Duodenal mucosa (tissue), 2 donors: ENCODE measurements around the gene SLC2A5.

Experiments
- H3K27ac ChIP-seq: one replicate; pipeline ENCODE4 v1.7.0; 2013; ENCODE audit warnings: low read depth, low read length
- H3K27me3 ChIP-seq, 2 donors: one replicate each; pipeline ENCODE4 v1.7.0; 2013; ENCODE audit warnings: low read length in 2 of 2, control low read depth in 1 of 2; ENCODE audit not compliant: insufficient read depth in 2 of 2, control insufficient read depth in 1 of 2
- H3K36me3 ChIP-seq, 2 donors: one replicate each; pipeline ENCODE4 v1.7.0; 2013; ENCODE audit warnings: low read length in 2 of 2, control low read depth in 1 of 2; ENCODE audit not compliant: insufficient read depth in 2 of 2, control insufficient read depth in 1 of 2
- H3K4me1 ChIP-seq, 2 donors: one replicate each; pipeline ENCODE4 v1.7.0; 2013; ENCODE audit warnings: low read length in 2 of 2, control low read depth in 1 of 2; ENCODE audit not compliant: insufficient read depth in 2 of 2, control insufficient read depth in 1 of 2
- H3K4me3 ChIP-seq, 2 donors: one replicate each; pipeline ENCODE4 v1.7.0; 2013; ENCODE audit warnings: low read length in 2 of 2, low read depth in 1 of 2
- H3K9ac ChIP-seq, 2 donors: one replicate each; pipeline ENCODE4 v1.7.0; 2013; ENCODE audit warnings: low read length in 2 of 2, low read depth in 1 of 2
- H3K9me3 ChIP-seq, 2 donors: one replicate each; pipeline ENCODE4 v1.7.0; 2013; ENCODE audit warnings: low read length in 2 of 2, control low read depth in 1 of 2; ENCODE audit not compliant: control insufficient read depth in 1 of 2

SLC2A5 gene

DNA sequence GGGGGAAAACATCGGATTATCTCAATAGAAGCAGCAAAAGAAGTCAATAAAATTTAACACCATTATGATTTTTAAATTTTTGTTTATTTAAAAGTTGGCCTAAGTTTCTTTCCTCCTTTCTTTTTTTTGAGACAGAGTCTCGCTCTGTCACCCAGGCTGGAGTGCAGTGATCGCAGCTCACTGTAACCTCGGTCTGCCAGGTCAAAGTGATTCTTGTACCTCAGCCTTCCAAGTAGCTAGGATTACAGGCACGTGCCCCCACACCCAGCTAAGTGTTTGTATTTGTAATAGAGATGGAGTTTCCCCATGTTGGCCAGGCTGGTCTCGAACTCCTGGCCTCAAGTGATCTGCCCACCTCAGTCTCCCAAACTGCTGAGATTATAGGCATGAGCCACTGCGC, 20.9 kb downstream of the SLC2A5 start:
- Histone ChIP-seq H3K4me1 (no peaks in the 10 kb centered on the region), H3K9ac (no peak overlapping the region), H3K27ac (no peak overlapping the region), H3K9me3 (no peaks in the 10 kb centered on the region), H3K27me3 (no peaks in the 10 kb centered on the region), H3K4me3 (no peak overlapping the region), H3K36me3 (peaks cover 0 to 26% of the 10 kb centered on the region in 2 donors)

DNA sequence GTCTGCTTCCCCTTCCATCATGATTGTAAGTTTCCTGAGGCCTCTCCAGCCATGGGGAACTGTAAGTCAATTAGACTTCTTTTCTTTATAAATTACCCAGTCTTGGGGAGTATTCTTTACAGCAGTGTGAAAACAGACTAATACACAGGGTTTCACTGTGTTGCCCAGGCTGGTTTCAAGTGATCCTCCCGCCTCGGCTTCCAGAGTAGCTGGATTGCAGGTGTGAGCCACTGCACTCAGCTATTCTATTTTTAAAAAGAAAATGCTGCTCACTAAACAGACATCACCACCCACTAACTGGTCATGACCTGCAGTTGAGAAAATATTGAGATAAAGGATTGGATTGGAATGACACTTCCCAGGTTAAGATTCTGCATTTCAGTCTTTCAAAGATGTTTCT, 22.4 kb downstream of the SLC2A5 start:
- no peaks in the 10 kb centered on the region for H3K27me3 ChIP-seq
- no peaks in the 10 kb centered on the region for H3K4me1 ChIP-seq
- H3K36me3 ChIP-seq: peaks cover 0 to 36% of the 10 kb centered on the region in 2 donors
- no peaks in the 10 kb centered on the region for H3K9me3 ChIP-seq
- no peak overlapping the region for H3K9ac ChIP-seq
- H3K4me3 ChIP-seq: no peak overlapping the region
- no peak overlapping the region for H3K27ac ChIP-seq

DNA sequence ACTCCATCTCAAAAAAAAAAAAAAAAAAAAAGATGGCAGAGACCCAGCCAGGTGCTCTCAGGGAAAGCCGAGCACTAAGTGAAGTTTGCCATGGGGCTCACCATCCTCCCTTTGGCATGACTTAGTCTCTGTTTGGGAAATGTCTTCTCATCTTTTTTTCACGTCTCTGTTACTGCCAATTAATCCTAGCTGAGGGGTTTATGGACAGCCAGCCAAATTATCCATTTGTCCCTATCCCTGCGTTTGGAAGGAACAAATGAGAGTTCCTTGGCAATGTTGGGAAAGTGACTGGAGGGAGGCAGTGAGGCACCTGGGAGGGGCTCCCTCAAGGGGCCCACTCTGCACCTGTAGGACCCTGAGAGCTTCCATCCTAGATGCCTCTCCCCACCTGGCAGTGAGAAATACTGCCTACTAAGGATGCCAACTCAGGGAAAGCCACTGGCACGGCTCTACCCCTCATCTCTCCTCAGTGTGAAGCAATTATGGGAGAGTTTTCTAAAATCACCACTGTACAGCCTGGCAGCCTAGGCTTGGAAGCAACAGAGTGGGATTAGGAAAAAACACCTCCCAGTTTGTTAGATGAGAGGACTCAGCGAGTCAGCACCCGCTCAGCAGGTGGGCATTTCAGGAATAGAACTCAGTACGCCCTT, 23.4 kb downstream of the SLC2A5 start:
- Histone ChIP-seq H3K27ac (no peak overlapping the region), H3K36me3 (peaks cover 2 to 44% of the 10 kb centered on the region in 2 donors), H3K4me3 (no peak overlapping the region), H3K4me1 (no peaks in the 10 kb centered on the region), H3K9me3 (no peaks in the 10 kb centered on the region), H3K27me3 (no peaks in the 10 kb centered on the region), H3K9ac (no peak overlapping the region)

DNA sequence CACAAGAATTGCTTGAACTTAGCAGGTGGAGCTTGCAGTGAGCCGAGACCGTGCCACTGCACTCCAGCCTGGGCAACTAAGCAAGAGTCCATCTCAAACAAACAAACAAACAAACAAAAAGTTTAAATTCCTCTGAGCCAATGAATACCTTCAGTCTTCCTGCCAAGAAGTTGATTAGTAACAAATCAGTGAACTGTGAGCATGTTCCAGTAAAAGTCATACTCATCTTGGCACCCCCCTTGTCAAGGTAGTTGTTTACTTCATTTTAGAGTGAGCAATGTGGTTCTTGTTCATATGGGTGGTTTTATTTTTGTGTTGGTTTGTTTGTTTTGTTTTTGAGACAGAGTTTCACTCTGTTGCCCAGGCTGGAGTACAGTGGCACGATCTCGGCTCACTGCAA, 25.2 kb downstream of the SLC2A5 start:
- Histone ChIP-seq H3K9me3 (no peaks in the 10 kb centered on the region), H3K27ac (no peak overlapping the region), H3K36me3 (peaks cover 7 to 51% of the 10 kb centered on the region in 2 donors), H3K4me1 (no peaks in the 10 kb centered on the region), H3K27me3 (no peaks in the 10 kb centered on the region), H3K4me3 (no peak overlapping the region), H3K9ac (no peak overlapping the region)

DNA sequence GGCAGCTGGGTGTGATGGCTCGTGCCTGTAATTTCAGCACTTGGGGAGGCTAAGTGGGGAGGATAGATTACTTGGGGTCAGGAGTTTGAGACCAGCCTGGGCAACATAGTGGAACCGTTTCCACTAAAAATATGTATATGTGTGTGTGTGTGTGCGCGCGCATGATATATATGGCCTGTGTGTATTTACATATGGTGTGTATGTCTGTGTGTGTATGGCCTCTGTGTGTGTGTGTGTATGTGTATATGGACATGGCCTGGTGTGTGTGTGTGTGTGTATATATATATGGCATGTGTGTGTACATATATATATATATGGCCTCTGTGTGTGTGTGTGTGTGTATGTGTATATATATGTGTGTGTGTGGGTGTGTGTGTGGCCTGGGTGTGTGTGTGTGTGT, 27.2 kb downstream of the SLC2A5 start:
- no peaks in the 10 kb centered on the region for H3K9me3 ChIP-seq
- H3K9ac ChIP-seq: no peak overlapping the region
- H3K4me3 ChIP-seq: no peak overlapping the region
- H3K4me1 ChIP-seq: no peaks in the 10 kb centered on the region
- H3K27me3 ChIP-seq: no peaks in the 10 kb centered on the region
- H3K27ac ChIP-seq: no peak overlapping the region
- peaks cover 7 to 56% of the 10 kb centered on the region in 2 donors for H3K36me3 ChIP-seq

DNA sequence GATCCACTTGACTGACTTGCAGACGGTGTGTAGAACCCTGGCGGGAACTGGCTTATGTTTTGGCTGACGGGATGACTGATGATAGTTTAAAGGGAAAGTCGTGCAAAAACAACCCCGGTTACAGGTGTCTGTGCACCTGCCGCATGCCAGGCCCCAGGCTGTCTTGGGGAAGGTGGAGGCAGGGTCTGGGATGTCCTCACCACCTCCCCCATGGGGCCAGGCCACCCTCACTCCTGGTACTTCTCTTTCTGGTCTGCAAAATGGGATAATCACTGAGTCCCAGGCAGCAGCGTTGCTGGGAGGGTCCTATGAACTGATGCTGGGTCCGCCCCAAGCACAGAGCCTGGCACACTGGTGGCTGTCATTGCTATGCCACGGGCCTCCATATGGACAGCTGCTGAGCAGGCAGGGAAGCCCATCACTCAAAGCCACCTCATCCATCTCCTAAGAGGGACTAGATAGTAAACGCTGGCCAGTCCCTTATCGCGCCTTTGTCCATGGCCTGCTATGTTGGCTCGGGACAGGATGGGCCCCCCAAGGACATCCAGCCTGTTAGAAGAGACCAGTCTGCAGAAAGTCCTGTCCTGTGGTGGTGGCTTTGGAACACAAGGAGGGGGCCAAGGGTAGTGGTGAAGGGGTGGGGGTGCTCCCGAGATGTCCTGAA, 28.2 kb downstream of the SLC2A5 start:
- Histone ChIP-seq H3K27ac (no peak overlapping the region), H3K4me3 (no peak overlapping the region), H3K36me3 (peaks cover 11 to 50% of the 10 kb centered on the region in 2 donors), H3K4me1 (no peaks in the 10 kb centered on the region), H3K27me3 (no peaks in the 10 kb centered on the region), H3K9me3 (no peaks in the 10 kb centered on the region), H3K9ac (no peak overlapping the region)

DNA sequence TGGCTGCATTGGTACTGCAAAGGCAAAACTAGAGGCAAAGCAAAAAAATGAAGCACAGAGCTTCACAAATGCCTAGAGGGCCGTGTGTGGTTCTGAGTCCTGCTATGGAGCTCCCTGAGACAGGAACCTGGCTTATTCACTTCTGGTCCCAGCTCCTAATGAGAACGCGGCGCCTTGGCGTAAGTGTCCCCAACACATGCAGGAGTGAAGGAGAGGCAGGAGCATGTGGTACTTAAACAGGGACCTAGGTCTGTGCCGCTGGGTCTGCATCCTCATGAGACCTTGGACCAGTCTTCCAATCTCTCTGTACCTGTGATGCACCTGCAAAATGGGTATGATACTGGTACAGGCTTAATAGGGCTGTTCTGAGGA, 28.8 kb downstream of the SLC2A5 start:
- Histone ChIP-seq H3K36me3 (peaks cover 11 to 47% of the 10 kb centered on the region in 2 donors), H3K9me3 (no peaks in the 10 kb centered on the region), H3K27ac (no peak overlapping the region), H3K9ac (no peak overlapping the region), H3K4me1 (no peaks in the 10 kb centered on the region), H3K27me3 (no peaks in the 10 kb centered on the region), H3K4me3 (no peak overlapping the region)

DNA sequence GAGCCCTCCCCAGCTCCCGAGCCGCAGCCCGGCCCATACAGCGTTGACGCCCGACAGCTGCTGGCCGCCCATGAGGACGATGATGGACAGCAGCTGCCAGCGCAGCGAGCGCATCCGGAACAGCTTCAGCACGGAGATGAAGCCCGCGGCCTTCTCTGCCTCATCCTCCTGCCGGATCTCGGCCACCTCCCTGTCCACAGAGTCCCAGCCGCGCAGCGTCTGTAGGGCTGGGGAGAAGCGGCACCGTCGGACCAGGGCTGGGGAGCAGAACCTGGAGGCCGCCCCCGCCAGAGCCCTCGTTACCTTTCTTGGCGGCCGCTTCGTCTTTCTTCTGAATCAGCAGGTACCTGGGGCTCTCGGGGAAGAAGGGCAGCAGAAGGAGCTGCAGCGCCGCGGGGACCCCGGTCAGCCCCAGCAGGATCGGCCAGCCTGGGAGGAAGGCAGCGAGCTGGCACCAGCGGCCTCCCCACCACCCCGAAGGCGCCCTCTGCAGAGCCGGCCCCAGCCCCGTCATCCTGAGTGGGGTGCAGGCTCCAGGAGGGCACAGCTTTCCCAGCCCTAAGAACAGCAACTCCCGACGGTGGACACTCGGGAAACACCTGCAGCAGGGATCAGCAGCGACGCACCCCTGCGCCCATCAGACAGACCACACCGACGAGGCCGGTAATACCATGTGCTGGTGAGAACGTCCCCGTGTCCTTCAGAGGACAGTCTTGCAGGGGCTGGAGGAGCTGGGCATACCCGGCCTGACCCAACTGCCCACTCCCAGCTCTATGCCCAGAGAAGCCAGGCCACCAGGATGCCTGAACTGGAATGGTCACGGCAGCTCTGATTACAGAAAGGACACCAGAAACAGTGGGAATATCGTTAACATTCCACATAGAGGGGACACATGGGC, 29.4 kb downstream of the SLC2A5 start:
- H3K27ac ChIP-seq: no peak overlapping the region
- H3K9ac ChIP-seq: no peak overlapping the region
- H3K4me3 ChIP-seq: no peak overlapping the region
- peaks cover 0 to 4% of the 10 kb centered on the region in 2 donors for H3K9me3 ChIP-seq
- H3K36me3 ChIP-seq: peaks cover 11 to 47% of the 10 kb centered on the region in 2 donors
- H3K27me3 ChIP-seq: no peaks in the 10 kb centered on the region
- no peaks in the 10 kb centered on the region for H3K4me1 ChIP-seq

DNA sequence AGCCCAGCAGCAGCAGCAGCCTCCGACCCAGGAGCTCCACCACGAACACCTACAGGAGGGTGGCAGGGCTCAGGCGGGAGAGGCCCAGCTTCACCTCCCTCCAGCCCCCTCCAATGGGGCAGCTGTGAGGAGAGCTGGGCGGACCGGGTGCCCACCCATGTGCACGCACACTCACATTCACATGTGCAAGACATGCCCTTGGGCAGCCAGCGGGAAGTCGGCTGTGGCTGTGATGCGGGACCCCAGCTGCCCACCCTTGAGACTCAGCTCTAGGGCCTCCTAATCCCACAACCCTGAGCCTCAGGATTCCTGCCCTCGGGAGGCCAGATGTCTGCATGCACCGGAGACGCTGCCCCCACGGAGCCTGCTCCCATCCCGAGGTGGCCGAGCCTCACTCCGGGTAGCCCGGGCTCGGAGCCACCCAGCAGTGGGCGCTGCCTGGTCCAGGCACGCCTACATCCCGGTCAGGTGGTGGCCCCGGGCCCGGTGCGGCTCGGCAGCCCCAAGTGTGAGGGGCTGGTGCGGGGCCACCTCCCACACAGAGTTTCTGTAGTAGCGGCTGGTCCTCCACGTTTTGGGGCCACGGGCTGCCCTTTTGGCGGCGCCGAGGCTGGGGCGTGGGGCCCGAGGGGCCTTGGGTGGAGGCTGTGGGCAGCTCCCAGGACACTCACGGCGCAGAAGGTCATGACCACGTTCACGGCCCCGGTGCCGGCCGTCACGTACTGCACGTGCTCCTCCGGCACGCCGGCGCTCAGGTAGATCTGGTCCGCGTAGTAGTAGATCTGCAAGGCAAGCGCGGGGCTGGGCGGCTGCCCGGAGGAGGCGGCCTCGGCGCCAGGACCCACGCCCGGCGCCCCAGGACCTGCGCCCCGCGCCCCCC, 30.3 kb downstream of the SLC2A5 start:
- H3K27me3 ChIP-seq: no peaks in the 10 kb centered on the region

More for the DNA sequence above, 30.3 kb downstream of the SLC2A5 start:
- Histone ChIP-seq H3K9me3 (peaks cover 0 to 7% of the 10 kb centered on the region in 2 donors), H3K4me1 (no peaks in the 10 kb centered on the region), H3K4me3 (no peak overlapping the region), H3K27ac (no peak overlapping the region), H3K9ac (no peak overlapping the region), H3K36me3 (peaks cover 11 to 44% of the 10 kb centered on the region in 2 donors)
